HCT116 (cell line): ENCODE measurements around the gene FSD1. TPM values are rescaled to one million over a fixed set of nuclear protein-coding genes. Genes with fewer than 3 reads are reported as not detected.

ENCODE experiments used
- ATAC-seq: fragments of 200-7000 bp; cut with Tn5 transposase; 2 replicates; pipeline ENCODE4 v1.9.1; 2020; ENCODE audit warnings: mild to moderate bottlenecking, moderate library complexity
- BruUV-seq: library from RNA; stranded (reverse); fragments of 400-500 nt; replicated peaks from 2 replicates; lab custom pipeline; 2021; lab: Mats Ljungman, UMichigan
- CTCF ChIA-PET: fragments of 300-600 bp; sonication (Branson Sonifier 250); formaldehyde crosslinking; loops from one replicate; lab custom pipeline; 2021; ENCODE audit warnings: antibody characterized with exemption; lab: Charles Lee
- POLR2A ChIA-PET: fragments of 300-600, 350-600 bp; sonication (Branson Sonifier 250); formaldehyde crosslinking; loops from one replicate; lab custom pipeline; 2021; ENCODE audit warnings: antibody characterized with exemption; lab: Charles Lee
- RAD21 ChIA-PET, 2 experiments: fragments of 300-600 bp; sonication (Branson Sonifier 250); formaldehyde crosslinking; loops; one replicate each; lab custom pipeline; 2023; ENCODE audit warnings: low total read pairs in 2 of 2; ENCODE audit not compliant: uncharacterized antibody in 2 of 2, unreplicated experiment in 2 of 2, low non-redundant PET in 1 of 2; lab: Charles Lee
- DNase-seq: peaks from one replicate; pipeline ENCODE4 v3.0.0-alpha.2; 2010; ENCODE audit warnings: low read depth, low spot score
- H2AFZ ChIP-seq: fragments of 200-600 bp; shearing (Covaris generic), sonication (generic); 2 replicates; pipeline ENCODE4 v1.6.1; 2017; ENCODE audit warnings: low read depth, mixed run types, mixed read lengths, antibody characterized with exemption, low read length; ENCODE audit not compliant: poor library complexity, severe bottlenecking
- H3K27ac ChIP-seq: 2 replicates; pipeline ENCODE4 v1.5.1; 2012; ENCODE audit warnings: low read depth, low read length
- H3K27me3 ChIP-seq: fragments of 200-600 bp; sonication (generic); 2 replicates; pipeline ENCODE4 v1.6.1; 2016; ENCODE audit warnings: mixed run types, low read length, mixed read lengths; ENCODE audit not compliant: insufficient read depth
- H3K36me3 ChIP-seq, 2 experiments: fragments of 200-500 bp in 1 of 2; fragments of 200-600 bp in 1 of 2; sonication (Bioruptor generic) in 1 of 2; sonication (generic) in 1 of 2; 2 replicates each; pipeline versions ENCODE4 v1.5.1 to v1.6.1; 2014 to 2016; ENCODE audit warnings: low read length in 2 of 2, inconsistent platforms in 1 of 2, mixed read lengths in 1 of 2, mixed run types in 1 of 2; ENCODE audit not compliant: insufficient read depth in 2 of 2, control insufficient read depth in 1 of 2
- H3K4me1 ChIP-seq, 2 experiments: fragments of 200-600 bp in 1 of 2; sonication (generic) in 1 of 2; 2 replicates each; pipeline versions ENCODE4 v1.5.1 to v1.6.1; 2012 to 2017; ENCODE audit warnings: low read length in 2 of 2, inconsistent platforms in 1 of 2, mild to moderate bottlenecking in 1 of 2, mixed read lengths in 1 of 2, mixed run types in 1 of 2, moderate library complexity in 1 of 2; ENCODE audit not compliant: insufficient read depth in 2 of 2, control insufficient read depth in 1 of 2
- H3K4me2 ChIP-seq: fragments of 200-600 bp; sonication (generic); 2 replicates; pipeline ENCODE4 v1.6.1; 2017; ENCODE audit warnings: mixed run types, low read length, mixed read lengths
- H3K4me3 ChIP-seq, 2 experiments: fragments of 200-600 bp in 1 of 2; sonication (generic) in 1 of 2; replicated peaks in 1 of 2; 2 replicates each; pipeline ENCODE4 v1.5.1; 2011 to 2016; ENCODE audit warnings: low read length in 2 of 2, control low read depth in 1 of 2, low read depth in 1 of 2, mild to moderate bottlenecking in 1 of 2, mixed read lengths in 1 of 2, mixed run types in 1 of 2
- H3K79me2 ChIP-seq: fragments of 200-600 bp; sonication (generic); 2 replicates; pipeline ENCODE4 v1.6.1; 2017; ENCODE audit warnings: mild to moderate bottlenecking, mixed run types, low read length, moderate library complexity, mixed read lengths; ENCODE audit not compliant: insufficient read depth
- H3K9ac ChIP-seq: fragments of 200-600 bp; sonication (generic); 2 replicates; pipeline ENCODE4 v1.6.1; 2016; ENCODE audit warnings: low read length, mixed read lengths
- H3K9me2 ChIP-seq: fragments of 200-600 bp; sonication (generic), shearing (Covaris generic); 2 replicates; pipeline ENCODE4 v1.6.1; 2017; ENCODE audit warnings: mixed run types, mild to moderate bottlenecking, moderate library complexity; ENCODE audit not compliant: insufficient read depth
- H3K9me3 ChIP-seq, 2 experiments: fragments of 200-500 bp in 1 of 2; fragments of 200-600 bp in 1 of 2; sonication (Bioruptor generic) in 1 of 2; sonication (generic) in 1 of 2; 2 replicates each; pipeline ENCODE4 v1.6.1; 2014 to 2017; ENCODE audit warnings: low read length in 2 of 2, mixed read lengths in 2 of 2, inconsistent platforms in 1 of 2, low read depth in 1 of 2, mild to moderate bottlenecking in 1 of 2, mixed run types in 1 of 2, moderate library complexity in 1 of 2; ENCODE audit not compliant: control insufficient read depth in 1 of 2, insufficient read depth in 1 of 2
- H4K20me1 ChIP-seq: fragments of 200-600 bp; sonication (generic), shearing (Covaris generic); 2 replicates; pipeline ENCODE4 v1.6.1; 2017; ENCODE audit warnings: mixed run types, mild to moderate bottlenecking, moderate library complexity; ENCODE audit not compliant: insufficient read depth
- CBX3 ChIP-seq: IDR thresholded peaks from 2 replicates; pipeline ENCODE4 v1.6.1; 2012; ENCODE audit warnings: low read depth
- CEBPB ChIP-seq: IDR thresholded peaks from 2 replicates; pipeline ENCODE4 v1.6.1; 2012; ENCODE audit warnings: low read depth
- CTCF ChIP-seq, 3 experiments: fragments of 200-600 bp in 1 of 3; sonication (generic) in 1 of 3; IDR thresholded peaks in 2 of 3; conservative IDR thresholded peaks in 1 of 3; 2 replicates each; pipeline ENCODE4 v1.5.1; 2012 to 2017; ENCODE audit warnings: low read depth in 2 of 3, low read length in 2 of 3, antibody characterized with exemption in 1 of 3, borderline replicate concordance in 1 of 3, control low read depth in 1 of 3, mild to moderate bottlenecking in 1 of 3, mixed read lengths in 1 of 3, mixed run types in 1 of 3, moderate library complexity in 1 of 3; ENCODE audit not compliant: insufficient read depth in 1 of 3
- EGR1 ChIP-seq: IDR thresholded peaks from 2 replicates; pipeline ENCODE4 v1.6.1; 2012; ENCODE audit warnings: low read depth
- ELF1 ChIP-seq: IDR thresholded peaks from 2 replicates; pipeline ENCODE4 v1.6.1; 2012; ENCODE audit warnings: low read depth, borderline replicate concordance
- EZH2 ChIP-seq: fragments of 200-600 bp; sonication (generic); IDR thresholded peaks from 2 replicates; pipeline ENCODE4 v1.6.1; 2017; ENCODE audit warnings: antibody characterized with exemption, mixed run types
- FOSL1 ChIP-seq: IDR thresholded peaks from 2 replicates; pipeline ENCODE4 v1.6.1; 2012; ENCODE audit warnings: low read depth
- JUND ChIP-seq: IDR thresholded peaks from 2 replicates; pipeline ENCODE4 v1.6.1; 2012
- POLR2A ChIP-seq: IDR thresholded peaks from 2 replicates; pipeline ENCODE4 v1.7.0; 2011; ENCODE audit warnings: borderline replicate concordance; ENCODE audit not compliant: insufficient read depth, insufficient read length; ENCODE audit errors: extremely low read depth
- POLR2AphosphoS5 ChIP-seq: IDR thresholded peaks from 2 replicates; pipeline ENCODE4 v1.6.1; 2011; ENCODE audit warnings: mild to moderate bottlenecking, low read depth, low read length, moderate library complexity
- RAD21 ChIP-seq: IDR thresholded peaks from 2 replicates; pipeline ENCODE4 v1.6.1; 2012; ENCODE audit warnings: low read depth, mild to moderate bottlenecking
- SP1 ChIP-seq: IDR thresholded peaks from 2 replicates; pipeline ENCODE4 v1.6.1; 2012; ENCODE audit warnings: low read depth
- TCF7L2 ChIP-seq: IDR thresholded peaks from 2 replicates; pipeline ENCODE4 v1.7.0; 2011; ENCODE audit warnings: borderline replicate concordance, inconsistent platforms; ENCODE audit not compliant: insufficient read depth, insufficient read length; ENCODE audit errors: extremely low read depth
- ZFX ChIP-seq: fragments of 450-650 bp; IDR thresholded peaks from 2 replicates; pipeline ENCODE4 v1.6.1; 2017
- ZNF274 ChIP-seq: fragments of 200-500 bp; sonication (Bioruptor generic); IDR thresholded peaks from 2 replicates; pipeline ENCODE4 v1.6.1; 2014; ENCODE audit warnings: mild to moderate bottlenecking, low read depth, low read length, inconsistent platforms
- intact Hi-C: fragments of 100-400 bp; cut with micrococcal nuclease; formaldehyde crosslinking; loops from 2 replicates; pipeline ENCODE4 v1.10.0; 2022
- total RNA-seq: library from RNA; stranded (reverse); gene quantifications from one replicate; pipeline ENCODE4 v1.2.1, GENCODE V29; 2021; ENCODE audit not compliant: unreplicated experiment
- TF ChIP-seq, protein P1 (sequence below): IDR thresholded peaks from 2 replicates; pipeline ENCODE4 v1.6.1; 2012; ENCODE audit warnings: low read depth
- TF ChIP-seq, protein P2 (sequence below): IDR thresholded peaks from 2 replicates; pipeline ENCODE4 v1.6.1; 2012
- TF ChIP-seq, protein P3 (sequence below): IDR thresholded peaks from 2 replicates; pipeline ENCODE4 v1.6.1; 2011; ENCODE audit warnings: mild to moderate bottlenecking, low read length, moderate library complexity; ENCODE audit not compliant: insufficient replicate concordance; ENCODE audit errors: extremely low read depth

FSD1 gene
- total RNA-seq, 1 experiment from 2014 or later = 20.1 TPM

- TF ChIP-seq, protein P1, sequence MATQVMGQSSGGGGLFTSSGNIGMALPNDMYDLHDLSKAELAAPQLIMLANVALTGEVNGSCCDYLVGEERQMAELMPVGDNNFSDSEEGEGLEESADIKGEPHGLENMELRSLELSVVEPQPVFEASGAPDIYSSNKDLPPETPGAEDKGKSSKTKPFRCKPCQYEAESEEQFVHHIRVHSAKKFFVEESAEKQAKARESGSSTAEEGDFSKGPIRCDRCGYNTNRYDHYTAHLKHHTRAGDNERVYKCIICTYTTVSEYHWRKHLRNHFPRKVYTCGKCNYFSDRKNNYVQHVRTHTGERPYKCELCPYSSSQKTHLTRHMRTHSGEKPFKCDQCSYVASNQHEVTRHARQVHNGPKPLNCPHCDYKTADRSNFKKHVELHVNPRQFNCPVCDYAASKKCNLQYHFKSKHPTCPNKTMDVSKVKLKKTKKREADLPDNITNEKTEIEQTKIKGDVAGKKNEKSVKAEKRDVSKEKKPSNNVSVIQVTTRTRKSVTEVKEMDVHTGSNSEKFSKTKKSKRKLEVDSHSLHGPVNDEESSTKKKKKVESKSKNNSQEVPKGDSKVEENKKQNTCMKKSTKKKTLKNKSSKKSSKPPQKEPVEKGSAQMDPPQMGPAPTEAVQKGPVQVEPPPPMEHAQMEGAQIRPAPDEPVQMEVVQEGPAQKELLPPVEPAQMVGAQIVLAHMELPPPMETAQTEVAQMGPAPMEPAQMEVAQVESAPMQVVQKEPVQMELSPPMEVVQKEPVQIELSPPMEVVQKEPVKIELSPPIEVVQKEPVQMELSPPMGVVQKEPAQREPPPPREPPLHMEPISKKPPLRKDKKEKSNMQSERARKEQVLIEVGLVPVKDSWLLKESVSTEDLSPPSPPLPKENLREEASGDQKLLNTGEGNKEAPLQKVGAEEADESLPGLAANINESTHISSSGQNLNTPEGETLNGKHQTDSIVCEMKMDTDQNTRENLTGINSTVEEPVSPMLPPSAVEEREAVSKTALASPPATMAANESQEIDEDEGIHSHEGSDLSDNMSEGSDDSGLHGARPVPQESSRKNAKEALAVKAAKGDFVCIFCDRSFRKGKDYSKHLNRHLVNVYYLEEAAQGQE = no peak
- TF ChIP-seq POLR2A (no peak), POLR2AphosphoS5 (no peak), JUND (no peak), SP1 (no peak), CBX3 (no peak), ZNF274 (no peak), RAD21 (no peak), CEBPB (no peak)
Observed at GRCh38 chr19:4298810-4299550, 5.4 kb upstream of the FSD1 start (continued).

- Histone ChIP-seq H2AFZ (no peak overlapping the region), H3K79me2 (no peaks in the 10 kb centered on the region), H3K4me2 (no peak overlapping the region), H3K27me3 (no peaks in the 10 kb centered on the region), H3K4me1 (peaks cover 4 to 9% of the 10 kb centered on the region in 2 experiments; a peak in 2 of 4 replicates), H3K27ac (no peak overlapping the region), H3K36me3 (no peaks in the 10 kb centered on the region), H4K20me1 (no peaks in the 10 kb centered on the region), H3K9me2 (no peaks in the 10 kb centered on the region), H3K9me3 (no peaks in the 10 kb centered on the region), H3K4me3 (no peak overlapping the region), H3K9ac (no peak overlapping the region)
- ATAC-seq (no peak), DNase-seq (no peak)
- TF ChIP-seq ZNF274 (no peak), EZH2 (no peak), POLR2AphosphoS5 (no peak), ELF1 (no peak), EGR1 (no peak), SP1 (no peak), ZFX (no peak), FOSL1 (no peak), CEBPB (no peak), CBX3 (no peak), CTCF (IDR thresholded peaks at IDR 0.05 in 2 of 3, conservative IDR thresholded peaks at IDR 0.05 in 1 of 3; ENCODE audit: borderline replicate concordance in 1 of 3, insufficient read depth in 1 of 3, low read depth in 2 of 3, low read length in 2 of 3) (no peak), TCF7L2 (no peak)
- TF ChIP-seq, protein P2, sequence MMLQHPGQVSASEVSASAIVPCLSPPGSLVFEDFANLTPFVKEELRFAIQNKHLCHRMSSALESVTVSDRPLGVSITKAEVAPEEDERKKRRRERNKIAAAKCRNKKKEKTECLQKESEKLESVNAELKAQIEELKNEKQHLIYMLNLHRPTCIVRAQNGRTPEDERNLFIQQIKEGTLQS = no peak
- TF ChIP-seq, protein P3, sequence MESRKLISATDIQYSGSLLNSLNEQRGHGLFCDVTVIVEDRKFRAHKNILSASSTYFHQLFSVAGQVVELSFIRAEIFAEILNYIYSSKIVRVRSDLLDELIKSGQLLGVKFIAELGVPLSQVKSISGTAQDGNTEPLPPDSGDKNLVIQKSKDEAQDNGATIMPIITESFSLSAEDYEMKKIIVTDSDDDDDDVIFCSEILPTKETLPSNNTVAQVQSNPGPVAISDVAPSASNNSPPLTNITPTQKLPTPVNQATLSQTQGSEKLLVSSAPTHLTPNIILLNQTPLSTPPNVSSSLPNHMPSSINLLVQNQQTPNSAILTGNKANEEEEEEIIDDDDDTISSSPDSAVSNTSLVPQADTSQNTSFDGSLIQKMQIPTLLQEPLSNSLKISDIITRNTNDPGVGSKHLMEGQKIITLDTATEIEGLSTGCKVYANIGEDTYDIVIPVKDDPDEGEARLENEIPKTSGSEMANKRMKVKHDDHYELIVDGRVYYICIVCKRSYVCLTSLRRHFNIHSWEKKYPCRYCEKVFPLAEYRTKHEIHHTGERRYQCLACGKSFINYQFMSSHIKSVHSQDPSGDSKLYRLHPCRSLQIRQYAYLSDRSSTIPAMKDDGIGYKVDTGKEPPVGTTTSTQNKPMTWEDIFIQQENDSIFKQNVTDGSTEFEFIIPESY = no peak
- no TSS peak for BruUV-seq
- intact Hi-C loops = no loop called here
- CTCF ChIA-PET = no interaction called here
- POLR2A ChIA-PET = no interaction called here
- RAD21 ChIA-PET = no interaction called here
Observed at GRCh38 chr19:4300589-4300988, 3.8 kb upstream of the FSD1 start.
